Measurements from ENCODE around the gene CYB5B. TPM values are rescaled to one million over a fixed set of nuclear protein-coding genes. Genes with fewer than 3 reads are reported as not detected.

The CYB5B gene
- polyA plus RNA-seq, 1 experiment = 134 TPM

DNA sequence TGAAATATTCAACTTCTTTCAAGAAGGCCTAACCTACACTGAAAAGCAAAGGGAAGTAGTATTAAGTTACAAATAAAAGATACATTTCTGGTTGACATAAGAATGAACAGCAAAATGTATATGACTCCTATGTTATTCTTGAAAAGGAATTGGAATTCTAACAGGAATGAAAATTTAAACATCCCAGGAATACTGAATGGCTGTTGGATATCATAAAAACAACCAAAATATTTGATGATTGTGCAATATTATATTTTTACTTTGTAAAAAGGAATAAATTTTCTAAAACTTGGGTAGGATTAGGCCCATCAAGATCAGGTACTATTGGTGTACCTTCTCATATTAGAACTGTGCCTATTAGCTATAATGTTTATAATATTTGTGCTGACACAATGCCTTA lies 50.0 kb downstream of the CYB5B start:
- DNase-seq (ENCODE audit: low read depth) = no peak
- TF ChIP-seq, protein P1, sequence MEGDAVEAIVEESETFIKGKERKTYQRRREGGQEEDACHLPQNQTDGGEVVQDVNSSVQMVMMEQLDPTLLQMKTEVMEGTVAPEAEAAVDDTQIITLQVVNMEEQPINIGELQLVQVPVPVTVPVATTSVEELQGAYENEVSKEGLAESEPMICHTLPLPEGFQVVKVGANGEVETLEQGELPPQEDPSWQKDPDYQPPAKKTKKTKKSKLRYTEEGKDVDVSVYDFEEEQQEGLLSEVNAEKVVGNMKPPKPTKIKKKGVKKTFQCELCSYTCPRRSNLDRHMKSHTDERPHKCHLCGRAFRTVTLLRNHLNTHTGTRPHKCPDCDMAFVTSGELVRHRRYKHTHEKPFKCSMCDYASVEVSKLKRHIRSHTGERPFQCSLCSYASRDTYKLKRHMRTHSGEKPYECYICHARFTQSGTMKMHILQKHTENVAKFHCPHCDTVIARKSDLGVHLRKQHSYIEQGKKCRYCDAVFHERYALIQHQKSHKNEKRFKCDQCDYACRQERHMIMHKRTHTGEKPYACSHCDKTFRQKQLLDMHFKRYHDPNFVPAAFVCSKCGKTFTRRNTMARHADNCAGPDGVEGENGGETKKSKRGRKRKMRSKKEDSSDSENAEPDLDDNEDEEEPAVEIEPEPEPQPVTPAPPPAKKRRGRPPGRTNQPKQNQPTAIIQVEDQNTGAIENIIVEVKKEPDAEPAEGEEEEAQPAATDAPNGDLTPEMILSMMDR (IDR thresholded peaks at IDR 0.05; ENCODE audit: insufficient read depth, low read depth, low read length) = no peak
- POLR2A ChIA-PET = no interaction called here
- Histone ChIP-seq H3K36me3 (ENCODE audit: control insufficient read depth, insufficient read depth, low read length) (no peaks in the 10 kb centered on the region), H3K27me3 (ENCODE audit: control insufficient read depth, insufficient read depth, low read length) (no peaks in the 10 kb centered on the region), H3K4me3 (ENCODE audit: low read depth, low read length) (no peak overlapping the region)
- CTCF ChIA-PET = no interaction called here

DNA sequence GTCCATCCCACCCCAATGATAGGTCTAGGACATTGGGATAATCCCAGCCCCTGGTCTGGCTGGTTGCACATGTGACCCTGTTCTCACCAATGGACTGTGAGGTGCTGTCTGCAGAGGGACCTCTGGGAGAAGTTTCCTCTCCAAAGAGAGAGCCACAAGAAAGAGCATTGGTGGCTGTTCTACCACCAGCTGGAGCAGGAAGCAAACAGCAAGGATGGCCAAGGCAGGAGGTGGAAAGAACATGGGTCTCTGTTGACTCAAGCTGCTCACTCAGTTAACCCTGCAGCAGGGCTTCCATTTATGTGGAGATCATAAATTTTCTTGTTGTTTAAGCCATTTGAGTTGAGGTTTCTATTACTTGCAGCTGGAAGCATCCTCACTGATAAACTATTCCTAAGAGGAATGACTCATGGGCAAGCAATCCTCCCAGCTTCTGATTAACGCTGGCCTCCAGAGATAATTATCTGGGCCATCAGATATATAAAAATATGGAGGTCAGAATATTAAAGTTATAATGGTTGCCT lies 52.6 kb downstream of the CYB5B start:
- H3K36me3 ChIP-seq (ENCODE audit: control insufficient read depth, insufficient read depth, low read length) = no peaks in the 10 kb centered on the region
- CTCF ChIA-PET = interaction anchor here (1.6 to 1.7 kb wide), 2 partner anchors 13 to 277 kb away, joined by 5 to 6 read pairs; partner anchors contain the start of gene NOB1
- peak; percentile 89 for DNase-seq (ENCODE audit: low read depth)
- H3K27me3 ChIP-seq (ENCODE audit: control insufficient read depth, insufficient read depth, low read length) = no peaks in the 10 kb centered on the region
- TF ChIP-seq, protein P1 (IDR thresholded peaks at IDR 0.05; ENCODE audit: insufficient read depth, low read depth, low read length) = 0 out of 2 replicates have a peak, but pooled peaks have one; percentile 12
- no peak overlapping the region for H3K4me3 ChIP-seq (ENCODE audit: low read depth, low read length)
- POLR2A ChIA-PET = interaction anchor here (0.6 kb wide), 1 partner anchor 80 kb away, joined by 4 read pairs; no protein-coding TSS in a partner anchor

DNA sequence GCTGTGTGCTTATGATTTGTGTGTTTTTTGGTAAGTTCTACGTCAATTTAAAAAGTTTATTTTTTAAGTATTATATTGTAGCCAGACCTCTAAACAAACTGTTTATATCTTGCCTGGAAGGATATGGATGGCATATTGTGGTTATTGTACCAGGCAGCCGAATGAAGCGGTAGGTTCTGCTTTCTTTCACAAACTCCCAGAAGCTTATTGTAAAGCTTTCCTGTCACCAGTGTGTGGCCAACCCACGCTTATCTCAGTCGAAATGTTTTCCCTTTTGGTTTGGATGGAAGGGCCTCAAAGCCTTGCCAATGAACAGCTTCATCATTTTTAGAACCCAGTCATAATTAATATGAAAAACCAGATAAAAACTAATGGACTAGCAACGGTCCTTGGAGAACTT lies 53.1 kb downstream of the CYB5B start:
- H3K36me3 ChIP-seq (ENCODE audit: control insufficient read depth, insufficient read depth, low read length) = no peaks in the 10 kb centered on the region
- H3K4me3 ChIP-seq (ENCODE audit: low read depth, low read length) = no peak overlapping the region
- CTCF ChIA-PET = interaction anchor here (1.4 to 1.7 kb wide), 3 partner anchors 14 to 277 kb away, joined by 3 to 6 read pairs (median 5); partner anchors contain the start of gene NOB1
- POLR2A ChIA-PET = interaction anchor here (0.6 kb wide), 1 partner anchor 81 kb away, joined by 4 read pairs; no protein-coding TSS in a partner anchor
- DNase-seq (ENCODE audit: low read depth) = no peak
- TF ChIP-seq, protein P1 (IDR thresholded peaks at IDR 0.05; ENCODE audit: insufficient read depth, low read depth, low read length) = no peak
- no peaks in the 10 kb centered on the region for H3K27me3 ChIP-seq (ENCODE audit: control insufficient read depth, insufficient read depth, low read length)

DNA sequence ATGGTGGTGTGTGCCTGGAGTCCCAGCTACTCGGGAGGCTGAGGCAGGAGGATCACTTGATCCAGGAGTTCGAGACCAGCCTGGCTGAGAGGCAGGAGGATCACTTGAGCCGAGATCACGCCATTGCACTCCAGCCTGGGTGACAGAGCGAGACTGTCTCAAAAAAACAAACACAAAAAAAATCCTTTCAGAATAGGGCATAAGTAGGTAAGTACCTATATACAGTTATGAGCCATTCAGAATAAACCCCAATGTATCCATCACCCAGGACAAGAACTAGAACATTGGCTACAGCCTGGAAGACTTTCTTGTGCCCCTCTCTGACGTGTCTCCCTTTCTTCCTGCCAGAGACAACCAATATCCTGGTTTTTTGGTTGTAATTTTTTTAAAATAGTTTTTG lies 54.3 kb downstream of the CYB5B start:
- ChIA-PET CTCF (interaction anchor here (1.4 kb wide), 1 partner anchor 83 kb away, joined by 3 read pairs; no protein-coding TSS in a partner anchor), POLR2A (no interaction called here)
- Histone ChIP-seq H3K4me3 (ENCODE audit: low read depth, low read length) (no peak overlapping the region), H3K27me3 (ENCODE audit: control insufficient read depth, insufficient read depth, low read length) (no peaks in the 10 kb centered on the region), H3K36me3 (ENCODE audit: control insufficient read depth, insufficient read depth, low read length) (no peaks in the 10 kb centered on the region)
- no peak for DNase-seq (ENCODE audit: low read depth)
- TF ChIP-seq, protein P1 (IDR thresholded peaks at IDR 0.05; ENCODE audit: insufficient read depth, low read depth, low read length) = no peak

DNA sequence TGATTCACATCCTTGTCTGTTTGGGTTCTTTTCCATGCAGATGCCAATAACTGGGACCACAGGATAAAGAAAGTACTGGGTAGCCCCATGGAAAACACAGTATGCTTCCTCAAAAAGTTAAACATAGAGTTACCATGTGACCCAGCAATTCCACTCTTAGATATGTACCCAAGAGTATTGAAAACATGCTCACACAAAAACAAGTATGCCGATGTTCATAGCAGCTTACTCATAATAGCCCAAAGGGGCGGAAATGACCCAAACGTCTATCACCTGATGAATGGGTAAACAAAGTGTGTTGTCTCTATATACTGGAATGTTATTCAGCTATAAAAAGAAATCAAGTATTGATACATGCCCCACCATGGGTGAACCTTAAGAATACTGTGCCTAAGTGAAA lies 55.4 kb downstream of the CYB5B start:
- TF ChIP-seq, protein P1 (IDR thresholded peaks at IDR 0.05; ENCODE audit: insufficient read depth, low read depth, low read length) = no peak
- Histone ChIP-seq H3K27me3 (ENCODE audit: control insufficient read depth, insufficient read depth, low read length) (no peaks in the 10 kb centered on the region), H3K4me3 (ENCODE audit: low read depth, low read length) (no peak overlapping the region), H3K36me3 (ENCODE audit: control insufficient read depth, insufficient read depth, low read length) (no peaks in the 10 kb centered on the region)
- ChIA-PET POLR2A (no interaction called here), CTCF (no interaction called here)
- DNase-seq (ENCODE audit: low read depth) = no peak

All from BJ (cell line).